ENCODE results near the gene BABAM2. TPM values are rescaled to one million over a fixed set of nuclear protein-coding genes. Genes with fewer than 3 reads are reported as not detected.

BABAM2 gene
- total RNA-seq, 1 experiment from 2014 or later, result 27.1 TPM

GRCh38 chr2:27885234-27885633, 5.3 kb upstream of the BABAM2 start:
- H3K27me3 Mint-ChIP-seq (ENCODE audit: low read depth), result no peaks in the 10 kb centered on the region; the same call in 1 of the 2 replicates
- H3T11ph ChIP-seq (ENCODE audit: low read length), result no peak overlapping the region
- no peaks in the 10 kb centered on the region for H3K23me2 ChIP-seq (ENCODE audit: insufficient read length, low read depth, low read length, poor library complexity, severe bottlenecking)
- no peaks in the 10 kb centered on the region for H3K79me1 ChIP-seq (ENCODE audit: insufficient read depth, low read depth, low read length, poor library complexity, severe bottlenecking)
- H3K23ac ChIP-seq (ENCODE audit: insufficient read length, low read depth, low read length), result no peak overlapping the region
- no peak overlapping the region for H3K14ac ChIP-seq (ENCODE audit: insufficient read depth, low read length)
- no peak overlapping the region for H4K8ac ChIP-seq (replicated peaks; ENCODE audit: insufficient read length, low read depth, low read length)
- DNase-seq, result no peak
- H4K91ac ChIP-seq (ENCODE audit: insufficient read length, low read depth, low read length), result no peak overlapping the region
- H3K4ac ChIP-seq (ENCODE audit: low read depth, low read length), result no peak overlapping the region
- no peak overlapping the region for H2BK12ac ChIP-seq (ENCODE audit: insufficient read length, low read depth, low read length)
- H3K4me1 Mint-ChIP-seq, result peaks cover 3 to 4% of the 10 kb centered on the region in 2 experiments; a peak in 3 of 4 replicates
- H3K4me3 Mint-ChIP-seq, result no peak overlapping the region
- H3K9ac ChIP-seq (ENCODE audit: extremely low read depth, insufficient read length, low read length), result no peak overlapping the region
- no peak overlapping the region for H3K27ac ChIP-seq (ENCODE audit: insufficient read length, low read depth, low read length)
- peaks cover 0 to 3% of the 10 kb centered on the region in 2 experiments; a peak in 2 of 5 replicates for H3K9me3 Mint-ChIP-seq
- no peak for TF ChIP-seq CTCF (conservative IDR thresholded peaks at IDR 0.05)
- no peaks in the 10 kb centered on the region for H4K20me1 ChIP-seq (ENCODE audit: control insufficient read depth, insufficient read depth, insufficient read length)
- no peak overlapping the region for H2BK5ac ChIP-seq (ENCODE audit: insufficient read length, low read length)
- no peaks in the 10 kb centered on the region for H3K36me3 Mint-ChIP-seq (ENCODE audit: insufficient read depth in 1 of 3, low read depth in 3 of 3)
- H2BK15ac ChIP-seq (ENCODE audit: low read depth, low read length), result no peak overlapping the region
- no peak overlapping the region for H2BK120ac ChIP-seq (ENCODE audit: low read depth, low read length, poor library complexity, severe bottlenecking)
- no peak overlapping the region for H3K4me2 ChIP-seq (ENCODE audit: insufficient read depth, insufficient read length, low read length)
- WGBS (ENCODE audit: extremely low coverage, insufficient read length, low lambda C conversion rate), result no CpG with 5 or more reads among the region's 1 CpG
- no peak overlapping the region for H4K5ac ChIP-seq (ENCODE audit: insufficient read length, low read depth, low read length)
- H3K4me1 ChIP-seq (ENCODE audit: insufficient read depth, low read length), result no peaks in the 10 kb centered on the region
- no peak overlapping the region for H2AK5ac ChIP-seq (ENCODE audit: insufficient read length, low read length)
- no peaks in the 10 kb centered on the region for H3K27me3 ChIP-seq (ENCODE audit: insufficient read depth, low read length)
- H3K27ac Mint-ChIP-seq, result no peak overlapping the region
- no peaks in the 10 kb centered on the region for H3K9me3 ChIP-seq (ENCODE audit: control insufficient read depth, low read depth, low read length)
- H3K56ac ChIP-seq (ENCODE audit: insufficient read length, low read depth, low read length), result no peak overlapping the region
- H2BK20ac ChIP-seq (ENCODE audit: low read depth, low read length, poor library complexity, severe bottlenecking), result no peak overlapping the region
- no peak overlapping the region for H3K18ac ChIP-seq (ENCODE audit: insufficient read length, low read depth, low read length)
- no peaks in the 10 kb centered on the region for H3K79me2 ChIP-seq (ENCODE audit: insufficient read depth, low read length)
- H2AFZ ChIP-seq (ENCODE audit: low read length), result no peak overlapping the region

All from H9 (cell line).